Islet of Langerhans (tissue), 1 donor: ENCODE data around the gene RASAL1.

Source experiments
- FAIRE-seq: peaks from one replicate; lab custom pipeline; 2011; peaks lifted over from hg19 to GRCh38; lab: Jason Lieb, UNC

Gene RASAL1

DNA sequence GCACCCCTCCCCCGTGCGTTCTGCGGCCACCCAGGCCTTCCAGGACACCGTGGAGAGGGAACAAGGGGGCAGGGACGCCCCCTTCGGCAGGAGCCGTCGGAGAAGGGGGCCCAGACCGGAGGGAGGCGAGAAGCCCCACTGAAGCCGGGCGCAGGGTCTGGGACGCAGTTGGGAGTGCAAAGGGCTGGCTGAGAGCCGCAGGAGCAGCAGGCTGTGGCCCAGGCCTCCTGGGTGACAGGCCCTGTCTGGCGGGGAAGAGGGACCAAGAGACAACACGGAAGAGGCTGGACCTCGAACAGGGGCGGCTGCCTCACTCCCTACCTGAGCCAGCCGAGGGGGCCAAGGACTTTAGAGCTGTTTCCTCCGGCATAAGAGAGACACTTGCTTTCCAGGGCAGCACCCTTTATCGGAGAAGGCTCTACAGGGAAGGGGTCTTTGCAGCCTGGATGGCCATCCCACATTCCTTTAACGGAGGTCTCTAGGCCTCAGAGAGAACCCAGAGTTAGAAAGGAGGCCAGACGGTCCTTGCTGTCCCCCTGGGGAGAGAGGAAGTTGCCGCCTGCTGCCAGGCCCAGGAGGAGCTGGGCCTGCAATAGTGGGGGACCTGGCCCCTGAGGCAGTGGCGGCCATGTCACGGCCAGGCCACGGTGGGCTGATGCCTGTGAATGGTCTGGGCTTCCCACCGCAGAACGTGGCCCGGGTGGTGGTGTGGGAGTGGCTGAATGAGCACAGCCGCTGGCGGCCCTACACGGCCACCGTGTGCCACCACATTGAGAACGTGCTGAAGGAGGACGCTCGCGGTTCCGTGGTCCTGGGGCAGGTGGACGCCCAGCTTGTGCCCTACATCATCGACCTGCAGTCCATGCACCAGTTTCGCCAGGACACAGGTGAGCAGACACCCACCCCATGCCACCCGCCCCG is 77.7 kb downstream of the RASAL1 start:
- no peak for FAIRE-seq

- FAIRE-seq = no peak
Observed at GRCh38 chr12:113056631-113057488, 78.7 kb downstream of the RASAL1 start, which contains the start of gene DTX1. TSS of gene DTX1 (plus strand) at chr12:113056730. CDS start at chr12:113058193, 1,463 bp downstream.

- no peak for FAIRE-seq
Observed at GRCh38 chr12:113056381-113056630, 79.3 kb downstream of the RASAL1 start.

- no peak for FAIRE-seq
Observed at GRCh38 chr12:113055594-113056380, 79.8 kb downstream of the RASAL1 start.

GRCh38 chr12:113054948-113055486 is 80.5 kb downstream of the RASAL1 start:
- no peak for FAIRE-seq

- FAIRE-seq = no peak
Observed at GRCh38 chr12:113052326-113052725, 83.2 kb downstream of the RASAL1 start.

DNA sequence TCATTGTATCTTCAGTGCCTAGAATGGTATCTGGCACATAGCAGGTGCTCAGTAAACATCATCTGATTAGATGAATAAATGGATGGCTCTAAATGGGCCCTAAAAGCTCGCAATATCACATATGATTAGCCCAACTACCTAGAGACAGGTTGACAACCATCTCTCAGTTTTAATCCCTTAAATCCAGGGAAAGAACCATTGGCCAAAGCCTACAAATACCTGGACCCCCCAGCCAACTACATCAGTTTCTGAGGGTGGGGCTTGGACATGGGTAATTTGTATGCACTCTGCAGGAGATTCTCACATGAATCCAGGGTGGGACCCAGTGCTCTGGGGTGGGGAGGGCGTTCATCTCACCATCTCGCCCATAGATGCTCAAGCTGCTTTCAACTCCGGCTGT is 83.8 kb downstream of the RASAL1 start:
- FAIRE-seq = no peak

GRCh38 chr12:113050795-113051194 is 84.8 kb downstream of the RASAL1 start:
- no peak for FAIRE-seq

DNA sequence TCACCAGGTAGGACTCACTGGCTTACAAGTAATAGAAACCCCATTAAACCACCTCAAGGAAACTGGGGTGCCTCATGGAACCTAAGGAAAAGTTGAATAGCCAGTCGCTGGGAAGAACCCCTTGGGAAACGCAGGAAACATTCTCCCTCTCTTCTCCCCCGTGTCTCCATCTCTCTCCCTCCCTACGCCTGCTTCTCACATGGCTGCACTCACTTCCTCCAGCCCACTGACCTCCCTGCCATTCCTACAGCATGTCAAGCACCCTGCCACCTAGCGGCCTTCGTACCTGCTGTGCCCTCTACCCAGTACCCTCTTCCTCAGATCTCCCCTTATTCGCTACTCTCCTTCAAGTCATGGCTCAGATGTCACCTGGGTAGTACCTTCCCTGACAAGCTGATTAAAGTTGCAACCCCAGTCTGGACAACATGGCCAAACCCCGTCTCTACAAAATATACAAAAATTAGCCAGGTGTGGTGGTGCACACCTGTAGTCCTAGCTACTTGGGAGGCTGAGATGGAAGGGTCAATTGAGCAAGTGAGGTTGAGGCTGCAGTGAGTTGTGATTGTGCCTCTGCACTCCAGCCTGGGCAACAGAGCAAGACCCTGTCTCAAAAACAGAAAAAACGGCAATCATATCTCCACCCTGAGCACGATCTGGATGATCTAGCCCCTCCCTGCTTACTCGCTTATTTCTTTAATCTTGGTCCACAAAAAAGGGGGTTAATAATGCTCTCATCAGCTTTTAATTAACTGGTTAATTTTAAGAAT is 85.4 kb downstream of the RASAL1 start:
- no peak for FAIRE-seq
